Middle frontal gyrus (tissue), 1 donor: ENCODE results near the gene TASP1.
"Not testable (repeated sequence)": the region's sequence is repeated elsewhere in the genome, so short reads cannot be mapped to it uniquely, and the experiment has no call there.

Experiments used
- DNase-seq: peaks from one replicate; pipeline ENCODE4 v3.0.0-alpha.2; 2015; ENCODE audit warnings: low spot score; ENCODE audit errors: extremely low spot score

Gene TASP1

GRCh38 chr20:13648291-13649228 lies 9.8 kb upstream of the TASP1 start:
- DNase-seq: no peak

- no peak for DNase-seq
These were observed 5.3 kb upstream of the TASP1 start for GRCh38 chr20:13644010-13644409.

- DNase-seq: no peak
These were observed 392 bp upstream of the TASP1 start for GRCh38 chr20:13639150-13639497.

- DNase-seq: no peak
These were observed 603 bp downstream of the TASP1 start for GRCh38 chr20:13638162-13638495.

GRCh38 chr20:13632431-13632830 lies 6.3 kb downstream of the TASP1 start:
- DNase-seq: no peak

- DNase-seq: not testable (repeated sequence)
These were observed 11.2 kb downstream of the TASP1 start for GRCh38 chr20:13627525-13627924.

- no peak for DNase-seq
These were observed 12.0 kb downstream of the TASP1 start for GRCh38 chr20:13626724-13627123.

- no peak for DNase-seq
These were observed 13.3 kb downstream of the TASP1 start for GRCh38 chr20:13625304-13625979.

- DNase-seq: peak; percentile 13
These were observed 19.3 kb downstream of the TASP1 start for GRCh38 chr20:13619415-13619814.

- not testable (repeated sequence) for DNase-seq
These were observed 20.3 kb downstream of the TASP1 start for GRCh38 chr20:13618456-13618855.

- not testable (repeated sequence) for DNase-seq
These were observed 21.1 kb downstream of the TASP1 start for GRCh38 chr20:13617585-13617984.

GRCh38 chr20:13616713-13617112 lies 22.0 kb downstream of the TASP1 start:
- DNase-seq: not testable (repeated sequence)

- DNase-seq: no peak
These were observed 24.8 kb downstream of the TASP1 start for GRCh38 chr20:13613917-13614316.

GRCh38 chr20:13611611-13612125 lies 27.1 kb downstream of the TASP1 start:
- DNase-seq: no peak

GRCh38 chr20:13610184-13610583 lies 28.5 kb downstream of the TASP1 start:
- DNase-seq: no peak

- no peak for DNase-seq
These were observed 30.7 kb downstream of the TASP1 start for GRCh38 chr20:13608066-13608465.

GRCh38 chr20:13593423-13593822 lies 45.3 kb downstream of the TASP1 start:
- not testable (repeated sequence) for DNase-seq

GRCh38 chr20:13588049-13588448 lies 50.7 kb downstream of the TASP1 start:
- no peak for DNase-seq

GRCh38 chr20:13587370-13587769 lies 51.4 kb downstream of the TASP1 start:
- no peak for DNase-seq

- no peak for DNase-seq
These were observed 52.6 kb downstream of the TASP1 start for GRCh38 chr20:13586133-13586532.

GRCh38 chr20:13581451-13581850 lies 57.3 kb downstream of the TASP1 start:
- DNase-seq: no peak

- no peak for DNase-seq
These were observed 58.0 kb downstream of the TASP1 start for GRCh38 chr20:13580707-13581106.
